ENCODE data around the gene ZNF444. TPM values are rescaled to one million over a fixed set of nuclear protein-coding genes. Genes with fewer than 3 reads are reported as not detected.
"Not testable (repeated sequence)": the region's sequence is repeated elsewhere in the genome, so short reads cannot be mapped to it uniquely, and the experiment has no call there.

The ZNF444 gene
- total RNA-seq, 1 experiment from 2014 or later = 40.0 TPM

GRCh38 chr19:56146904-56147303, 5.8 kb downstream of the ZNF444 start:
- Histone ChIP-seq H3K4me3 (ENCODE audit: low read length) (no peak overlapping the region), H3K9ac (ENCODE audit: low read length) (no peak overlapping the region), H2AFZ (ENCODE audit: low read length) (no peak overlapping the region), H3K36me3 (ENCODE audit: low read depth, low read length) (peaks cover 4% of the 10 kb centered on the region; the same call in 1 of the 2 replicates), H3K4me1 (ENCODE audit: insufficient read depth, low read length) (peaks cover 11% of the 10 kb centered on the region), H3F3A (ENCODE audit: low read length, unreplicated experiment) (no peaks in the 10 kb centered on the region), H3K9me3 (ENCODE audit: low read length) (no peaks in the 10 kb centered on the region), H3K9me2 (replicated peaks; ENCODE audit: low read length) (no peaks in the 10 kb centered on the region), H3K27me3 (ENCODE audit: low read length) (no peaks in the 10 kb centered on the region), H3K79me2 (ENCODE audit: low read length) (peaks cover 54% of the 10 kb centered on the region), H4K20me1 (ENCODE audit: low read length) (no peaks in the 10 kb centered on the region), H3K4me2 (ENCODE audit: low read length) (no peak overlapping the region), H3K27ac (ENCODE audit: low read length) (no peak overlapping the region)
- DNase-seq (no peak), ATAC-seq (no peak)
- intact Hi-C loops (cut with micrococcal nuclease) = no loop called here
- POLR2A ChIA-PET (ENCODE audit: unreplicated experiment) = no interaction called here
- TF ChIP-seq EZH2 (IDR thresholded peaks at IDR 0.05; ENCODE audit: low read length, unreplicated experiment) (no peak), CTCF (conservative IDR thresholded peaks at IDR 0.05; ENCODE audit: low read depth, low read length) (no peak), EZH2phosphoT487 (IDR thresholded peaks at IDR 0.05; ENCODE audit: borderline replicate concordance, low read length) (no peak)
- CTCF ChIA-PET = no interaction called here
- no TSS peak for BruUV-seq (replicated peaks)

DNA sequence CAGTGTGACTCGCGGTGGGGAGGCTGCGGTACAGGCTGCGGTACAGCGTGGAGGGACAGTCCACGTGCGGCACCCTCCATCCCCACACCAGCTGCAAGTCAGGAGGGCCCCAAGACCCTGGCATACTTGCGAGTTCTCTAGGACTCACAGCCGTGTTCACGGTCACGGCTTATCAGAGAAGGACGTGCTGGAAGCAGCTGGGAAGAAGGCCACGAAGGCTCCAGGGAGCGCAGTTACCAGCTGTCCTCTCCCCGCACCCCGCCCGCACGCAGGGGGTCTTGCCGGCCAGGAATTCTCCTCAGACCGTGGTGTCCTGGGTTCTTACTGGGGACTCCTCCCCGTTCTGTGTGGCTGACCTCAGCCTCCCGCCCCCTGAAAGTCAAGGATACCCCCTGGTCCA, 6.2 kb downstream of the ZNF444 start:
- Histone ChIP-seq H3K4me3 (ENCODE audit: low read length) (no peak overlapping the region), H3K9ac (ENCODE audit: low read length) (no peak overlapping the region), H3K4me2 (ENCODE audit: low read length) (no peak overlapping the region), H3K27me3 (ENCODE audit: low read length) (no peaks in the 10 kb centered on the region), H3K9me2 (replicated peaks; ENCODE audit: low read length) (no peaks in the 10 kb centered on the region), H4K20me1 (ENCODE audit: low read length) (no peaks in the 10 kb centered on the region), H3K27ac (ENCODE audit: low read length) (no peak overlapping the region), H3F3A (ENCODE audit: low read length, unreplicated experiment) (no peaks in the 10 kb centered on the region), H3K9me3 (ENCODE audit: low read length) (no peaks in the 10 kb centered on the region), H3K79me2 (ENCODE audit: low read length) (peaks cover 51% of the 10 kb centered on the region), H3K4me1 (ENCODE audit: insufficient read depth, low read length) (peaks cover 6% of the 10 kb centered on the region), H2AFZ (ENCODE audit: low read length) (no peak overlapping the region), H3K36me3 (ENCODE audit: low read depth, low read length) (peaks cover 4% of the 10 kb centered on the region; the same call in 1 of the 2 replicates)
- DNase-seq = no peak
- no TSS peak for BruUV-seq (replicated peaks)
- POLR2A ChIA-PET (ENCODE audit: unreplicated experiment) = no interaction called here
- intact Hi-C loops (cut with micrococcal nuclease) = no loop called here
- ATAC-seq = no peak
- TF ChIP-seq EZH2phosphoT487 (IDR thresholded peaks at IDR 0.05; ENCODE audit: borderline replicate concordance, low read length) = no peak
- no peak for TF ChIP-seq EZH2 (IDR thresholded peaks at IDR 0.05; ENCODE audit: low read length, unreplicated experiment)
- TF ChIP-seq CTCF (conservative IDR thresholded peaks at IDR 0.05; ENCODE audit: low read depth, low read length) = no peak
- CTCF ChIA-PET = no interaction called here

DNA sequence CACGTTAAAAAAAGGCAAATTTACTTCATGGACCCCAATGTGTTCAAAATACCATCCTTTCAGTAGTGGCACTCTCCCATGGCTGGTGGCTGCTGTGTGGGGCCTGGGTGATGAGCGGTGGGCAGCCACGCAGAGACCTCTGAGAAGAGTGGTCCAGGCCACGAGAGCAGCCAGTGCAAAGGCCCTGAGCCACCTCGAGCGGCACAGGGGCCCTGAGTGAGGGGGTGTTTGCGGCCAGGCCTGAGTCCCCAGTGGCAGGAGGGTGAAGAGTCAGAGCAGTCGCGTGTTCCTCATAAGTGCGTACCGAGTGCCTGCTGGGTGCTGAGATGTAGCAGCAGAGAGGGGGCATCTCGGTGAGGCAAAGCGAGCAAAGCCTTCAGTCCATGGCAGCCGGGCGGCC, 7.0 kb downstream of the ZNF444 start:
- no peak for ATAC-seq
- CTCF ChIA-PET = no interaction called here
- no TSS peak for BruUV-seq (replicated peaks)

DNA sequence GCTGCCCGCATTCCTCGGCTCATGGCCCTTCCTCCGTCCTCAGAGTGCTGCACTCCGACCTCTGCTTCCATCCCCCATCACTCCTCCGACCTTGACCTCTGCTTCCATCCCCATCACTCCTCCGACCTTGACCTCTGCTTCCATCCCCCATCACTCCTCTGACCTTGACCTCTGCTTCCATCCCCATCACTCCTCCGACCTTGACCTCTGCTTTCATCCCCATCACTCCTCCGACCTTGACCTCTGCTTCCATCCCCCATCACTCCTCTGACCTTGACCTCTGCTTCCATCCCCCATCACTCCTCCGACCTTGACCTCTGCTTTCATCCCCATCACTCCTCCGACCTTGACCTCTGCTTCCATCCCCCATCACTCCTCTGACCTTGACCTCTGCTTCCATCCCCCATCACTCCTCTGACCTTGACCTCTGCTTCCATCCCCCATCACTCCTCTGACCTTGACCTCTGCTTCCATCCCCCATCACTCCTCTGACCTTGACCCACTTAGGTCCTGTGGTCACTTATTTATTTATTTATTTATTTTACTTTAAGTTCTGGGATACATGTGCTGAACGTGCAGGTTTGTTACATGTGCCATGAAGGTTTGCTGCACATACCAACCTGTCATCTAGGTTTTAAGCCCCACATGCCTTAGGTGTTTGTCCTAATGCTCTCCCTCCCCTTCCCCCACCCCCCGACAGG, 8.0 kb downstream of the ZNF444 start:
- H3K9me2 ChIP-seq (replicated peaks; ENCODE audit: low read length); H3K27me3 ChIP-seq (ENCODE audit: low read length); H3K9ac ChIP-seq (ENCODE audit: low read length); H3K9me3 ChIP-seq (ENCODE audit: low read length); H3K4me1 ChIP-seq (ENCODE audit: insufficient read depth, low read length); H2AFZ ChIP-seq (ENCODE audit: low read length); H3K4me2 ChIP-seq (ENCODE audit: low read length); intact Hi-C loops (cut with micrococcal nuclease); H3F3A ChIP-seq (ENCODE audit: low read length, unreplicated experiment); CTCF ChIA-PET; BruUV-seq (replicated peaks); ATAC-seq; H3K27ac ChIP-seq (ENCODE audit: low read length); H3K4me3 ChIP-seq (ENCODE audit: low read length); H3K36me3 ChIP-seq (ENCODE audit: low read depth, low read length); POLR2A ChIA-PET (ENCODE audit: unreplicated experiment); H4K20me1 ChIP-seq (ENCODE audit: low read length); DNase-seq: not testable (repeated sequence)
- H3K79me2 ChIP-seq (ENCODE audit: low read length) = peaks cover 39% of the 10 kb centered on the region

More for the DNA sequence above, 7.0 kb downstream of the ZNF444 start:
- H3K4me1 ChIP-seq (ENCODE audit: insufficient read depth, low read length) = no peaks in the 10 kb centered on the region
- H3K9ac ChIP-seq (ENCODE audit: low read length) = no peak overlapping the region
- no peak overlapping the region for H3K4me3 ChIP-seq (ENCODE audit: low read length)
- no peaks in the 10 kb centered on the region for H3K9me3 ChIP-seq (ENCODE audit: low read length)
- TF ChIP-seq EZH2 (IDR thresholded peaks at IDR 0.05; ENCODE audit: low read length, unreplicated experiment) = no peak
- no peak for TF ChIP-seq EZH2phosphoT487 (IDR thresholded peaks at IDR 0.05; ENCODE audit: borderline replicate concordance, low read length)
- no peak for TF ChIP-seq CTCF (conservative IDR thresholded peaks at IDR 0.05; ENCODE audit: low read depth, low read length)
- POLR2A ChIA-PET (ENCODE audit: unreplicated experiment) = no interaction called here
- no peaks in the 10 kb centered on the region for H3F3A ChIP-seq (ENCODE audit: low read length, unreplicated experiment)
- H3K9me2 ChIP-seq (replicated peaks; ENCODE audit: low read length) = no peaks in the 10 kb centered on the region
- H3K4me2 ChIP-seq (ENCODE audit: low read length) = no peak overlapping the region
- H3K79me2 ChIP-seq (ENCODE audit: low read length) = peaks cover 49% of the 10 kb centered on the region
- DNase-seq = no peak
- H4K20me1 ChIP-seq (ENCODE audit: low read length) = 0 out of 2 replicates have a peak, but pooled peaks cover 3% of the 10 kb centered on the region
- no peaks in the 10 kb centered on the region for H3K27me3 ChIP-seq (ENCODE audit: low read length)
- no peak overlapping the region for H2AFZ ChIP-seq (ENCODE audit: low read length)
- peaks cover 4% of the 10 kb centered on the region; the same call in 1 of the 2 replicates for H3K36me3 ChIP-seq (ENCODE audit: low read depth, low read length)
- intact Hi-C loops (cut with micrococcal nuclease) = no loop called here
- no peak overlapping the region for H3K27ac ChIP-seq (ENCODE audit: low read length)
